GM21786 (cell line): Measurements from ENCODE around the gene CPNE2.
"Not testable (repeated sequence)": the region's sequence is repeated elsewhere in the genome, so short reads cannot be mapped to it uniquely, and the experiment has no call there.

Experiments used
- ATAC-seq: cut with Tn5 transposase; IDR thresholded peaks from one replicate; pipeline ENCODE4 v1.9.1; 2021; ENCODE audit not compliant: unreplicated experiment

CPNE2 gene

DNA sequence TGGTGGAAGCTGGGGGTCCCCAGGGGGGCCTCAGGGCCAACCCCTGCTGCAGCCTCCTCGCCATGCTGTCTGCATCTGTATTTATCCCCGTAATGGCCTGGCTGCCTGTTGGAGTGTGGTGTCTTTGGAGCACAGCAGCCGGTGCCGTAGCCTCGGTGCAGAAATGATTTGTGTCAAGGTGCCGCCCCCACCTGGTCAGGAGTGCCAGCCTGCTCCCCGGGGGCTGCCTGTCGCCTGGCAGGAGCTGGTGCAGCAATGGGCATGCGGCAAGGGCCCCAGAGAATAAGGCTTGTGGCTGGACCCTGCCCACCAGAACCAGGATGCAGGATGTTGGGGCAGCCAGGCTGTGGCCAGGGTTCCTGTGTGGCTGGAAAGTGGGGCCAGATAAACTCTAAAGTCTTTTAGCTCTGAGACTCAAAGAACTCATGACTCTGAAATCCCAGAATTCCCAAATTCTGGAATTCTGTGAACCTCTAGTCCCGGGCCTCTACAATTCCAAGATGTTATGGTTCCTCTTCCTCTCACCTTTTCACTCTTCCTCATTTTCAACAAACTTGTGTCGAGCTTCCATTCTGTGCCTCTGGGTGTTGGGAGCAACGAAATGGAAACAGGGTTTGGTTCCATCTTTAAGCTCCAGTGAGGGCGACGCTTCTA, 5.9 kb downstream of the CPNE2 start:
- no peak for ATAC-seq

DNA sequence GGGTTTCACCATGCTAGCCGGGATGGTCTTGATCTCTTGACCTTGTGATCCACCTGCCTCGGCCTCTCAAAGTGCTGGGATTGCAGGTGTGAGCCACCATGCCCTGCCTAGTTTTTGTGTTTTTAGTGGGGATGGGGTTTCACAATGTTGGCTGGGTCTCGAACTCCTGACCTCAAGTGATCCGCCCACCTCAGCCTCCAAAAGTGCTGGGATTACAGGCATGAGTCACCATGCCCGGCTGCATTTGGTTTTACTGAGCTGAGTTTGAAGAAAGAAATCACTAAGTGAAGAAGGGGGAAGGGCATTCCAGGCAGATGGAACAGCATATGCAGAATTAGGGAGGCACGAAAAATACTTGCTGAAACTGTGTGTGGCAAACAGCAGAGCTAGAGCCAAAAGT, 7.6 kb downstream of the CPNE2 start:
- not testable (repeated sequence) for ATAC-seq

DNA sequence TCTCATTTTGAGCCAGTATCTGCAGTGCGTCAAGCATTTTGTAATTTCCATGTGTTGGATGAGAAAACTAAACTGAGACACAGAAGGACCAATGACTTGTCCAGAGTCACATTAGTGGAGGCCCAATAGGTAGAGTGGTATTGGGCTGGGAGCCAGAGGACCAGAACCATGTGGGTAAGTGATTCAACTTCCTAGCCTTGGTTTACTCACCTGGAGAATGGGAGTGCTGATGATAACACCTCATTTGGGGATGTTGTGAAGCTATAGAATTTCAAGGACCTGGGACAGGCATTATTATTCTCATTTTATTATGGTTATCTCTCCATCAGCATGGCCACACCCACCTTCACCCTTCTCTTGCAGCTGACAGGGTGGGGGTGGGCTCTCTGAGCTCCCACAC, 8.1 kb downstream of the CPNE2 start:
- no peak for ATAC-seq

DNA sequence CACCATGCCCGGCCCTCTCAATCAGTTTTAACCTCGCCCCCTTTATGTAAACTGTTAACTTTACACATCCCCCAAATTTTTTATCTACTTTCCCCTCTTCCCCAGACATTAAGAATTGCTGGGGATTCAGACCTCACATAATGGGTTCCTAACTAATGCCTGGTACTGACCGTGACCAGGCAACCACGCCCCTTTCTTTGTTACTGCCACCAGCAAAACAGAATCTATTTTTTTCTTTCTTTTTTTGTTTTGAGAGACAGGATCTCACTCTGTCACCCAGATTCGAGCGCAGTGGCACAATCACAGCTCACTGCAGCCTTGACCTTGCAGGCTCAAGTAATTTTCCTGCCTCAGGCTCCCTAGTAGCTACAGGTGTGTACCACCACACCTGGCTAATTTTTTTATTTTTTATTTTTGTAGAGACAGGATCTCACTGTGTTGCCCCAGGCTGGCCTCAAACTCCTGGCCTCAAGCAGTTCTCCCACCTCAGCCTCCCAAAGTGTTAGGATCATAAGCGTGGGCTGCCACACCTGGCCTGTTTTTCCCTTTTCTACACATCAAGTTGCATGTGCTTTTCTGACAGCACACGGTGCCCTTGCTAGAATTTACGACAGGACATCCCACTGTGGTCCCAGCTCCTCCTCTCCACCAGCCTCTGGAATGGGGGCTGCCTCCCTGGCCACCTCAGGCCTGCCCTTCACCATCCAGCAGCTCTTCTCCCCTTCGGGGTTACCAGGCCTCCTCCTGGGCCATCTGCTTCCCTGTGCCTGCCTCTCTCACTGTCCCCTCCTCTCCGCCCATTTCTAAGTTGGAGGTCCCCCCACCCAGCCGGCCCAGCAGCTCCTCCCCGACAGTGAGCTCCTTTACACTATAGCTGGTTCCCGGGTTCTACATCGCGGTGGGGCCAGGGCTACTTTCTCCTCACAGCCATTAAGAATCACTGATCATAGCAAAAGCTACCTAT, 10.8 kb downstream of the CPNE2 start:
- no peak for ATAC-seq

DNA sequence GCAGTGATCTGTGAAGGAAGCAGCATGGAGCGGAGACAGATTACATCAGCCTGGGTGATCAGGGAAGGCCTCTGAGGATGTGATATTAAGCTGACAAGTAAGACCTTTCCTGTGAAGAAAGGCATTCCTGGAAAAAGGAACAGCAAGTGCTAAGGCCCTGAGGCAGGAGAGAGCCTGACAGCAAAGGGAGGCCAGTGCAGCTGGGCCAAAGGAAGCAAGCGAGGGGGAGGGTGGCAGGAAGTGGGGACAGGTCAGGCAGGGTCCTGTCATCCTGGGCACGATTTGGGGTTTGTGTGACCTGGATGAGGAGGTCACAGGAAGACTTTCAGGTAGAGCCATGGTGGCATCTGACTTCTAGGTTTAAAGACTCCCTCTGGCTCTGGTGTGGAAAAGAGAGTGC, 12.3 kb downstream of the CPNE2 start:
- ATAC-seq: no peak

DNA sequence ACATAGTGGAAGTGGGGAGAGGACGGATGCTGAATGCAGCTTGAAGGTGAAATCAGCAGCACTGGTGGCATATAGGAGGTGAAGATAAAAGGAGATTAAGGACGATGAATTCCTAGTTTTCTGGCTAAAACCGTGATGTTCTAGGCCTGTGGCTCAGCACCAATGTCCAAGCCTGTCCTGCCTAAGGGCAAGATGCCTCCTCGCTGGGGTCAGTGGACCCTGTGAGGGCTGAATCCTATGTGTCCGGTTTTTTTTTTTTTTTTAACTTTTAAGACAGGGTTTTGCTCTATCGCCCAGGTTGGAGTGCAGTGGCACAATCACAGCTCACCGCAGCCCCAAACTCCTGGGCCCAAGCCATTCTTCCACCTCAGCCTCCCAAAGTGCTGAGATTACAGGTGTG, 12.8 kb downstream of the CPNE2 start:
- ATAC-seq: no peak

DNA sequence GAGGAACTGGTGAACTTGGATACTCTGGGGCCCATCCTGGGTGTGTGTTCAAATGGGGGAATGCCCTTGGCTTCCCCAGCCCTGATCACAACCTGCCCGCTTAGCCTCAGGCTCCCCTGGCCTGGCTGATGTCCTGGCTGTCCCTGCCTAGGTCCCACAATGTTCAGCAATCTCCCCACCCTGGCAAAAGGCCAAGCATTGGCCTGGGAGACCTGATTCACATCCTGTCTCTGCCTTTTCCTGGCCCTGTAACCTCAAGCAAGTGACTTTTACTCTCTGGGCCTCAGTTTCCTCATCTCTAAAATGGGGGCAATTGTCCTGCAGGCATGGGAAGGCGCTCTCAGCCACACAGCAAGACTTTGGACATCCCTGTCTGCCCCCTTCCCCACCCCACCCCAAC, 14.4 kb downstream of the CPNE2 start:
- ATAC-seq: no peak

DNA sequence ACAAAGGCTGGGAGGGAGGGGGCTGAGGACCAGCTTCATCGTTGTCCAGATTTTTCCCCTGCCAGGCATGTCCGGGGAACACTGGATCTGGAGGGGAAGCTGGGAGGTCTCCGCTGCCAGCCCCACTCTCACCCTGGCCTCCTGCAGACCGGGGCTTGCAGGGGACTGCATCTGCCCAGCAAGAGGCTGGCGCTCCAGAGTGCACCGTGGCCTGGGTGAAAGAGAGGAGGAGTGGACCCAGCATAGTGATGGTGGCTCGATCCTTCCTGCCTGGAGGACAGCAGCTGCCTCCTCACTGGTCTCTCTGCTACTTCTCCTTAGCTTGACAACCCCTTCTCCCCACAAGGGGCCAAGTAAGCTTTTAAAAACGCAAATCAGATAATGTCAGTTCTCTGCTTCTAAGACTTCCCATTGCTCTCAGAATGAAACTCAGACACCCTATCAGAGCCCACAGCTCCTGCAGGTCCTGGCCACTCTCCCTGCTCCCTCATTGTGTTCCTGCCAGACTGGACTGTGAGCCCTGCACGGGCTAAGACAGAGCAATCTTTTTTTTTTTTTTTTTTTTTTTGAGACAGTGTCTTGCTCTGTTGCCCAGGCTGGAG, 15.0 kb downstream of the CPNE2 start:
- ATAC-seq: no peak

DNA sequence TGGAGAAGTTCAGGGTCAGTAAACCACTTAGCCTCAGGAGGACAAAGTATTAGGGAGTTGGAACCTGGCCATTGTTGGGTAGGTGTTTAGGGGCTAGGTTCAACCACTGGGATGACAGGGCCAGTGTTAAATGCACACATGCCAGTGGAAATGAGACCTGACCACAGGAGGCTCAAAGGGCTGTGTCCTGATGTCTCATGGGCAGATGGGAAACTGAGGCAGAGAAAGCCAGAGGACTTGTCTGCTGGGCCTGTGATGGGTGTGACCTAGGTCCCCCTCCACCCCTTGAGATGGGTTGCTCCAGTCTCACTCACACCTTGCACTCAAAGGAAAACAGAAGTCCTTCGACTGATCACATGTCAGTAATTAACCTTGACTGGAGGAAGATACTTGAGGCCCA, 16.0 kb downstream of the CPNE2 start:
- ATAC-seq: no peak

DNA sequence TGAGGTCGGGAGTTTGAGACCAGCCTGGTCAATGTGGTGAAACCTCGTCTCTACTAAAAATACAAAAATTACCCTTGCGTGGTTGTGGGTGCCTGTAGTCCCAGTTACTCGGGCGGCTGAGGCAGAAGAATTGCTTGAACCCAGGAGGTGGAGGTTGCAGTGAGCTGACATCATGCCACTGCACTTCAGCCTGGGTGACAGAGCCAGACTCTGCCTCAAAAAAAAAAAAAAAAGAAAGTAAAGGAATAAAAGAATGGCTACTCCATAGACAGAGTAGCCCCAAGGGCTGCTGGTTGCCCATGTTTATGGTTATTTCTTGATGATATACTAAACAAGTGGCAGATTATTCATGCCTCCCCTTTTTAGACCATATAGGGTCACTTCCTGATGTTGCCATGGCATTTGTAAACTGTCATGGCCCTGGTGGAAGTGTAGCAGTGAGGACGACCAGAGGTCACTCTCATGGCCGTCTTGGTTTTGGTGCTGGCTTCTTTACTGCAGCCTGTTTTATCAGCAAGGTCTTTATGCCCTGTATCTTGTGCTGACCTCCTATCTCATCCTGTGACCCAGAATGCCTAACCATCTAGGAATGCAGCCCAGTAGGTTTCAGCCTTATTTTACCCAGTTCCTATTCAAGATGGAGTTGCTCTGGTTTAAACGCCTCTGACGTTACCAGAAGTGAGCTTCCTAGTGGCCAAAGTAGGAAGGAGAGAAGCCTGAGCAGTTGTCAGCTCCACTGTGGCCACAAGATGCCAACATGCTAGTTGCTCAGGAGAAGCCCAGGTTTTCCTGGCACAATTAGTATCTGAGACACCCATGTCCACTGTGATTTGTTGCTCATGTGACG, 17.1 kb downstream of the CPNE2 start:
- not testable (repeated sequence) for ATAC-seq

DNA sequence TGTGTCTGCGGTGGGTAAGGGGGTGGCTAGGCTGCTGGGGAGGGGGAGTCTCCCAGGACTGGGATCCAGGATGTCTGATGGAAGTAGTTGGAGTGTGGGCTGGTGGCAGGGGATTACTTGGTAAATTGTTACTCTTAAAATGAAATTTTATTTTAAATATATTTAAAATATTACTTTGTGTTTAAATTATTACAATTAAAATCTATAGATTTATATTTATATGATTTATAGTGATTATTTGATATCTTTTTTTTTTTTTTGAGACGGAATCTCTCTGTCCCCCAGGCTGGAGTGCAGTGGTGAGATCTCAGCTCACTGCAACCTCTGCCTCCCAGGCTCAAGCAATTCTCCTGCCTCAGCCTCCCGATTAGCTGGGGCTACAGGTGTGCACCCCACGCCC, 18.6 kb downstream of the CPNE2 start:
- ATAC-seq: no peak

DNA sequence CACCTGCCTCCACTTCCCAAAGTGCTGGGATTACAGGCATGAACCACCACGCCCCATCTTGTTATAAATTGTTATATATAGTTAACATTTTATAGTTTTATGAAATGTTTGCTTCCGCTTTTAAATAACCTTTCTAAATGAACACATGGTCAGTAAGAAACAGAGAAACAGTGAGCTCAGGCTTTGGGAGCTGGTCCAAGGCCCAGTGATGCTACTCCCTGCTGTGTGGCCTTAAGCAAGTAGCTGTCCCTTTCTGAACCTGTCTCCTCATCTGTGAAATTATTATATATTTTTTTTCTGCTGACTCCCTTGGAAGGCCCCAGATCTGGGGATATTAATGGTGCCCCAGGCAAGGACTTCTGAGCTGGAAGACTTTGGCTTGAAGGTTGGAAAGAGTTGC, 19.0 kb downstream of the CPNE2 start:
- no peak for ATAC-seq

DNA sequence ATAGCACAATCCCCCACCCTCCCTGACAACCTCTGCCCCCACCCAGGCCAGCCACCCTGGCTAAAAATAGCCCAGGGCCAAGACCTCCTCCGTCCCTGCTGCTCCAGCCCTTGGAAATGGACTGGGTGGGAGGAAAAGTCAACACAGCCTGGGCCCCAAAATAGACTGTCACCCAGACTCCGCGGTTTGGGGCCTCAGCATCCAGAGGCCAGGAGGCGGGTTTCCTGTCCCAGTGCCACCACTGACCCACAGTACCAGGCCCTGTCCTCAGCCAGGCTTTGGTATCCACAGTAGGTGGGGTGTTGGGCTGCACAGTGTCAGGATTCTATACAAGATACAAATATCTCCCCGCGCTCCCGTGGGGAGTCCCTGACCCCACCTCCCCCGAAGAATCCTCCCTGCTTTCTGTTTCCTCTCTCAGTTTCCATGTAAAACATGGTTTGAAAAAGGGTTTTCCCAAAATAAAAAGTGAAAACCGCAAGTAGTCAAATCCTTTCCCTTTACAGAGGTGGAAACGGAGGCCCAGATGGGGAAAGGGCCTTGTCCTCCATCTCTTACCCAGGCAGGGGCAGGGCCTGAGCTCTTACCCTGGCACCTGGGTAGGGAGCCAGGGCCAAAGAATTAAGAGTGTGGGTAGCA, 20.1 kb downstream of the CPNE2 start:
- ATAC-seq: no peak

DNA sequence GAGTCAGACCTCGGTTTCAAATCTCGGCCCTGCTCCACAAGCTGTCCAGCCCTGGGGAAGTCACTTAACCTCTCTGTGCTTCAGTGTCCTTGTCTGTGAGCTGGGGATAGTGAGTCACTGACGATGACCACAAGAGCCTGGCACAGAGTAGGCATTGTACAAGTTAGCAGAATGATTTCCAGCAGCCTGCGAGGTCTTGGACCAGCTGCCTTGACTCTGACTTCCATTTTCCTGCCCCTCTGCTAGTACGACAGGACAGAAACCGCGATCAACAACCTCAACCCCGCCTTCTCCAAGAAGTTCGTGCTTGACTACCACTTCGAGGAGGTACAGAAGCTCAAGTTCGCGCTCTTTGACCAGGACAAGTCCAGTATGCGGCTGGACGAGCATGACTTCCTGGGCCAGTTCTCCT, 20.7 kb downstream of the CPNE2 start:
- ATAC-seq: no peak

DNA sequence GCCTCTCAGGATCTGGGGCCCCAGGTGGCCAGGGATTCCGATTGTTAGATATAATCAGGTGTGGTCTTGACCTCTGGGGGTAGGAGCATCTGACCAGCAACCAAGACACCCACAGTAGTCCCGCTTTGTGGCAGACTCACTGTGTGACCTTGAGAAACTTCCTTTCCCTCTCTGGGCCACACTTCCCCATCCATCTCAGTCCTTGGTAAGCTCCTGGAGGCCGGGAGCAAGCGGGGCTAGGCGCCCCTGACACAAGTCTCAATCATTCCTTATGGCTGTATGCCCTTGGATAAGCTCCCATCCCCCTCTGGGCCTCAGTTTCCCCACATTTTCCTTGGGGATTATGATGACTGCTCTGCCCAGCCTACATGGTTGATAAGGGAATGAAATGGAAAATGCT, 21.3 kb downstream of the CPNE2 start:
- ATAC-seq: no peak

DNA sequence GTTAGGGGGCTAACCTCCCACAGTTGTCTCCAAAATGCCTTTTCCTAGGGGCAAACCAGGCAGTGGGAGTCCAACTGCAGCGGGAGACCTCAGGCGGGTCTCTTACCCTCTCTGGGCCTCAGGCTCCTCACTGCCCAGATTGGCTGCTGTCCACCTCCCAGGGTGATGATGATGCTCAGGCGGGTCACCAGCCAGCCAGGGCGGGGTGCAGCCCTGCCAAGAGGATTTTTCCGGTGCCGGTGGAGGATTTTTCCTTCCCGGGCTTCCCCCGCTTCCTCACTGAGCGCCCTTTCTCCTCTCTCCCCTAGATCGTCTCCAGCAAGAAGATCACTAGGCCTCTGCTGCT, 22.8 kb downstream of the CPNE2 start:
- ATAC-seq: no peak

DNA sequence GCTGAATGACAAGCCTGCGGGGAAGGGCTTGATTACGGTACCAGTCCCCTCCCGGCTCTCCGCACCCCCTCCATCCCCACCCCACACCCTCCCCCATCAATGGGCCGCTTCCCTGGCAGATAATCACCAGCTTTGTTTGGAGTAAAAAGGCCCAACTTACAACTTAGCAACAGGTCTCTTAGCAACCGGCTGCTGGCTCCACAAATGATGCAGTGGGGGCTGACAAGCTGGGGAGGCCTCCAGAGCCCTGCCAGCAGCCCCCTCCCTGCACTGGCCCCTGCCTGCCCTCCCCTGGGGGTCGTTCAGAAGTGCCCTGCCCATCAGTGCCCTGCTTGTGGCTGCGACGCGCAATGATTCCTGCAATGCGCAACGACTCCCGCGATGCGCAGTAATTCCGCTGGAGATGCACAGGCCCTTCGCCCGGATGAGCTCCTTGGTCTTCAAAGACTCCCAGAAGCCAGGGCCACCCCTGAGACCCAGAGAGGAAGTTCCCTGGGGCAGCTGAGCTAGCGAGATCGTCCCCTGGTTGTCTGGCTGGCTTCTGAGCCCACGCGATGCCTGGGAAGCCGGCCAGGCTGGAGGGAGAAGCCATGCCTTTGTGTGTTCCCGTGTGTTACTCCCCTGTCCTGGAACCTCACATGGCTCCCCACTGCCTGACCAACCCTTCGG, 23.3 kb downstream of the CPNE2 start:
- no peak for ATAC-seq

DNA sequence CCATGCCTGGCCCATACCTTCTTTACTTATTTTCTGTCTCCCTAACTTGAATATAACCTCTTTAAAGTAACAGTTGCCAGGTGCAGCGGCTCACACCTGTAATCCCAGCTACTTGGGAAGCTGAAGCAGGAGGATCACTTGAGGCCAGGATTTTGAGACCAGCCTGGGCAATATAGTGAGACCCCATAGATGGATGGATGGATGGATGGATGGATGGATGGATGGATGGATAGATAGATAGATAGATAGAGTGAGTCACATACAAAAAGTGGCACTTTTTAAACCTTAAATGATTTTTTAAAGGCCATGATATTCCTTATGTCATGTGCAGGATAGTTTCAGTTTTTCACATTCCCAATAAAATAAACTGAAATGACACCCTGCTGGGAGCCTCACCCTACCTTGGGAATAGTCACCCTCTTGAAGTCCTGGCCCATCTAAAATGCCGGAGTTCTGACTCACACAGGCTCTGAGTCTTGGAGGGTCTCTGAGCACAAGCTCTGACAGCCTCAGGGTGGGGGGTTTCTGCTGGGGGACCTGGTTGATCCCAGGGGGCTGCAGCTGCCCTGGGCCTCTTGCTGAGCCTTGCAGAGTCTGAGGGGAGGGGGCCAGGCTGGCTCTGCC, 26.2 kb downstream of the CPNE2 start:
- no peak for ATAC-seq

DNA sequence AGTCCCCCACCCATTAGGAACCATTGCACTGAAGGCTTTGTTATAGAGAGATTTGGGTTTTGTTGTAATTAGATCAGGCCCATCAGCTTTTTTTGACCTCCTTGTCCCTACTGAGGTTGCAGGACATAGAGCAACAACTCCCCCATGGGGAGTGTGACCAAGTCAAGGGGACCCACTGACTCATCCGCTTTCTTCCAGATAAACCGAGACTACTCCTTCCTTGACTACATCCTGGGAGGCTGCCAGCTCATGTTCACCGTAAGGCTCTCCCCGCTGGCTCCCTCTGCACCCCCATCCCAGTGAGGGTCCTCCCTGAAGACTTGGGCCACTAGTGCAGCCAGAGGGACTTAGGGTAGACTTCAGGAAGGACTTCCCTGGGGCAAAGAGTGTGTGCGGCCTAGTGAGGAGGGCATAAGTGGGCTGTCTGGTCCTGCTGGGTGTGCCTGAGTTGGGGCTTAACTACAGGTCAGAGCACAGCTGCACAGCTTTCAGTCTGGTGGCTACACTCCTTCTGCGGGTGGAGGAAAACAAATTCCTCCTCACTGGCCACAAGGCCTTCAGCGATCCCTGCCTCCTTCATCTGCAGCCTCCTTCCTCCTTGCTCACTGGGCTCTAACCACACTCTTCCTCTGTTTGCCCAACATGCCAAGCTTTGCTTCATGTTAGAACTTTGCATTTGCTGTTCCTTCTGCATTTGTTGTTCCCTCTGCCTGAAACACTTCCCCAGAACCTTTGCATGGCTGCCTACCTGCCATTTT, 31.0 kb downstream of the CPNE2 start:
- ATAC-seq: no peak
